Measurements from ENCODE around the gene DNAJC1.
"Not testable (repeated sequence)": the region's sequence is repeated elsewhere in the genome, so short reads cannot be mapped to it uniquely, and the experiment has no call there.

The DNAJC1 gene

DNA sequence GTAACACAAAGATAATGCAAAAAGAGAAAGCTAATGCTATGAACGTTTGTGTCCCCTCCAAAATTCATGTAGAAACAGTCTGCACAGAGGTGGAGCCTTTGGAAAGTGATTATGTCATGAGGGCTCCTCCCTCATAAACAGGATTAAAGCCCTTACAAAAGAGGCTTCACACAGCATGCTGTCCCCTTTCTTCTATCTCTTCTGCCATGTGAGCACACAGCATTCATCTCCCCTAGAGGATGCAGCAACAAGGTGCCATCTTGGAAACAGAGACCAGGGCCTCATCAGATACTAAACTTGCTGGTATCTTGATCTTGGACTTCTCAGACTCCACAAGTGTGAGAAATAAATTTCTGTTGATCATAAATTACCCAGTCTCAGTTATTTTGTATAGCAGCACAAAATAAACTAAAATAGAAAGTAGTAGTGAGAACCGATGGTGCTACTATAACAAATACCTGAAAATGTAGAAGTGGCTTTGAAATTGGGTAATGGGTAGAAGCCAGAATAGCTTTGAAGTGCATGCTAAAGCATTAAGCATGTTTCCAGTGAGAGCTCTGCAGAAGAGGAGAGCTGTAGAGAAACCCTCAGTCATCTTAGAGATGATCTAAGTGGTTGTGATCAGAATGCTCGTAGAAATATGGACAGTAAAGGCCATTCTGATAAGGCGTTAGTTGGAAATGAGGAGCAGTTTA is 108.7 kb downstream of the DNAJC1 start:
- no peak for DNase-seq

DNA sequence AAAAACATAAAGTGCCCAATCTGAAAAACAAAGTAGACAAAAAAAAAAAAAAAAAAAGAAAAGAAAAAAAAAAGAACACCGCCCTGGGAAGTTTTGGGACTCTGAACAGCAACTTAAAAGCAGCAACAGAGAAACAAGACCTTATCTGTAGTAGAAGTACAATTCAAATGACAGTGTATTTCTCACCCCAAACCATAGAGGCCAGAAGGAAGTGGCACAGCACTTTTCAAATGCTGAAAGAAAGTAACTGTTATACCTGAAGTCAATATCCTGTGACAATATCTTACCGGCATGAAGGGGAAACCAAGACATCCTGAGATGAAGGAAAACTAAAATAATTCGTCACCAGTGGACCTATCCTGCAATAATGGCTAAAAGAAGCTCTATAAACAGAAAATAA is 112.1 kb downstream of the DNAJC1 start:
- no peak for DNase-seq

- DNase-seq, result no peak
Observed at GRCh38 chr10:21889477-21890275, 113.9 kb downstream of the DNAJC1 start.

DNA sequence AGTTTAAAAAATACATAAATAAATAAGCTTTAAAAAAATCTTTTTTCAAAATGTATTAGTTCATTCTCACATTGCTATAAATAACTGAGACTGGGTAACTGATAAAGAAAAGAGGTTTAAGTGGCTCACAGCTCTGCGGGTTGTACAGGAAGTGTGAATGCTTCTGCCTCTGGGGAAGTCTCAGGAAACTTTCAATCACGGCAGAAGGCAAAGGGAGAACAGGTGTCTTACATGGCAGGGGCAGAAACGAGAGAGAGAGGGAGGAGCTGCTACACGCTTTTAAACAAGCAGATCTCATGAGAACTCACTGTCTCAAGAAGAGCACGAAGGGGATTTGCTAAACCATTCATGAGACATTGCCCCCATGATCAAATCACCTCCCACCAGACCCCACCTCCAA is 114.6 kb downstream of the DNAJC1 start:
- DNase-seq, result peak; percentile 7

DNA sequence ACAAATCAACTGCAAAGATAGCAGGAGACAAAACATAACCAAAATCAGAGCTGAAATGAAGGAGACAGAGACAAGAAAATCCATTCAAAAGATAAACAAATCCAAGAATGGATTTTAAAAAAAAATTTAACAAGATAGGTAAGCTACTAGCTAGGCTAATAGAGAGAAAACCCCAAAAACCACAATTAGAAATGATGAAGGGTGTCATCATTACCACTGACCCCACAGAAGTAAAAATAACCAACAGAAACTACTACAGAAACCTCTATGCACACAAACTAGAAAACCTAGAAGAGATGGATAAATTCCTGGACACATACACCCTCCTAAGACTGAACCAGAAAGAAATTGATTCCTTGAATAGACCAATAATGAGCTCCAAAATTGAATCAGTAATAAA is 117.6 kb downstream of the DNAJC1 start:
- no peak for DNase-seq

- DNase-seq, result no peak
Observed at GRCh38 chr10:21873198-21873597, 130.3 kb downstream of the DNAJC1 start.

DNA sequence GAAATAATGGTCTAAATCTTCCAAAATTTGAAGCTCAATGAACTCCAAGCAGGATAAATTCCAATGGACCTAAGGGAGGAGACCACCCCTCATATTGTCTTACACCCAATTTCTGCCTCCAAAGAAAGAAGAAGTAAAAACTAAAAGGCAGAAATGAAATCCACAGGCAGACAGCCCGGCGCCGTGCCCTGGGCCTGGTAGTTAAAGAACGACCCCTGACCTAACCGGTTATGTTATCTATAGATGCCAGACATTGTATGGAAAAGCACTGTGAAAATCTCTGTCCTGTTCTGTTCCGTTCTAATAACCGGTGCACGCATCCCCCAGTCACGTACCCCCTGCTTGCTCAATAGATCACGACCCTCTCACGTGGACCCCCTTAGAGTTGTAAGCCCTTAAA is 130.8 kb downstream of the DNAJC1 start:
- not testable (repeated sequence) for DNase-seq

GRCh38 chr10:21870849-21871248 is 132.7 kb downstream of the DNAJC1 start:
- no peak for DNase-seq

DNA sequence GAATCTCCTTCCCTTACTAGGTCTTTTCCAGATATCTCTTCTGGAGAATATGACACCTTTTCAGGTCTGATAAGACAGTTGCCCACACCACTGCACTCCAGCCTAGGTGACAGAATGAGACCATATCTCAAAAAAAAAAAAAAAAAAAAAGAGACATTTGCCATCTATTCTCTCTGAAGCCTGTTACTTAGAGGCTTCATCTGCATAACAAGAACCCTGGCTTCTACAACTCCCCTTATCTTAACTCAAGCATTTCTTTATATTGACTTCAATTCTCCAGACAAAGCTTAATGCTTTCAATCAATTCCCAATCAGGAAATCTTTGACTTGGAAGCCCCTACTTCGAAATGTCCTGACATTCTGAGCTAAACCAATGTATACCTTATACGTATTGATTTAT is 134.4 kb downstream of the DNAJC1 start:
- not testable (repeated sequence) for DNase-seq

GRCh38 chr10:21860718-21861117 is 142.8 kb downstream of the DNAJC1 start:
- DNase-seq, result no peak

GRCh38 chr10:21858455-21858854 is 145.1 kb downstream of the DNAJC1 start:
- no peak for DNase-seq

GRCh38 chr10:21849607-21850006 is 153.9 kb downstream of the DNAJC1 start:
- DNase-seq, result no peak

- DNase-seq, result no peak
Observed at GRCh38 chr10:21843645-21844044, 159.9 kb downstream of the DNAJC1 start.

GRCh38 chr10:21841273-21841672 is 162.3 kb downstream of the DNAJC1 start:
- DNase-seq, result not testable (repeated sequence)

GRCh38 chr10:21837487-21837886 is 166.0 kb downstream of the DNAJC1 start:
- DNase-seq, result not testable (repeated sequence)

DNA sequence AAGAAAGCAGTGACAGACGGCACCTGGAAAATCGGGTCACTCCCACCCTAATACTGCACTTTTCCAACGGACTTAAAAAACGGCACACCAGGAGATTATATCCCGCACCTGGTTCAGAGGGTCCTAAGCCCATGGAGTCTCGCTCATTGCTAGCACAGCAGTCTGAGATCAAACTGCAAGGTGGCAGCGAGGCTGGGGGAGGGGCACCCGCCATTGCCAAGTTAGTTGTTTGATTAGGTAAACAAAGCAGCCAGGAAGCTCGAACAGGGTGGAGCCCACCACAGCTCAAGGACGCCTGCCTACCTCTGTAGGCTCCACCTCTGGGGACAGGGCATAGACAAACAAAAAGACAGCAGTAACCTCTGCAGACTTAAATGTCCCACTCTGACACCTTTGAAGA is 169.0 kb downstream of the DNAJC1 start:
- not testable (repeated sequence) for DNase-seq

- DNase-seq, result no peak
Observed at GRCh38 chr10:21832821-21833130, 170.8 kb downstream of the DNAJC1 start.

- no peak for DNase-seq
Observed at GRCh38 chr10:21831986-21832820, 171.3 kb downstream of the DNAJC1 start.

DNA sequence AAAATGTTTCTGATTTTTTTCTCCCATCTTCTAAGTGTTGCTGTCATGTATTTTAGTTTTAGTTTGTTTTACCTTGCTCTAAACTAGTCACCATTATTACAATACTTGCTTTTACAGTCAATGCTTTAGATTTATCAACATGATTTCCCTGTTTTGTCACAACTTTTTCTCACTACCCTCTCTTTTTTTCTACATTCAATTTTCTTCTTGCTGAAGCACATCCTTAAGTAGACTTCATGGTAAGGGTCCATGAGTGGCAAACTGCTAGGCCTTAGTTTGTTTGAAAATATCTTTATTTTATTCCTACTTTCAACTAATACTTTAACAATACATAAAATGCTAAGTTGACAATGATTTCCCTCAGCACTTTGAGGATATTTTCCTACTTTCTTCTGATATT is 173.5 kb downstream of the DNAJC1 start:
- no peak for DNase-seq

DNA sequence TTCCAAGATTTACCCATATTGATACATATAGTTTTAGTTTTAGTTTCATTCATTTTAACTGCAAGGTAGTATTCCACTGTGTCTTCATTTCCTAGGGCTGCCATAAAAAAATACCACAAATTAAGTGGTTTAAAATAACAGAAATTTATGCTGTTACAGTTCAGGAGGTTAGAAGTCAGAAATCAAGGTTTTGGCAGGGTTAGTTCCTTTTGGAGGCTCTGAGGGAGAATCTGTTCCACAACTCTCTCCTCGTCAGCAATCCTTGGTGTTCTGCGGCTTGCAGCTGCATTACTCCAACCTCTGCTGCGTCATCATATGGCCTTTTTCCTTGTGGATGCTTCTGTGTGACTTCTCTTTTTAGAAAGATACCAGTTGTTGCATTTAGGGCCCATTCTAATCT is 176.2 kb downstream of the DNAJC1 start:
- DNase-seq, result no peak

- DNase-seq, result no peak
Observed at GRCh38 chr10:21826725-21827124, 176.8 kb downstream of the DNAJC1 start.

DNA sequence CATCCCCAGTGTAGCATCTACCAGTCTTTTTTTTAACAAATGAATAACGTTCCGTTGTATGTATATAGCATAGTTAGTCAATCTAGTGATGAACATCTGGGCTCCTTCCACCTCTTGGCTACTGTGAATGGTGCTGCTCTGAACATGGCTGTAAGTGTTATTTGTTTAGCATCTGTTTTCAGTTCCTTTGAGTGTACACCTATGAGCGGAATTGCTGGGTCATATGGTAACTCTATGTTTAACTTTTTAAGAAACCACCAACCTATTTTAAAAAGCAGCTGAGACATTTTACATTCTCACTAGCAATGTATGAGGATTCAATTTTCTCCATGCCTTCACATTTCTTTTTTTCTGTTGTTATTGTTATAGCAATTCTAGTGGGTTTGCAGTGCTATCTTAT is 178.2 kb downstream of the DNAJC1 start:
- DNase-seq, result no peak

GRCh38 chr10:21824409-21824808 is 179.1 kb downstream of the DNAJC1 start:
- DNase-seq, result no peak

DNA sequence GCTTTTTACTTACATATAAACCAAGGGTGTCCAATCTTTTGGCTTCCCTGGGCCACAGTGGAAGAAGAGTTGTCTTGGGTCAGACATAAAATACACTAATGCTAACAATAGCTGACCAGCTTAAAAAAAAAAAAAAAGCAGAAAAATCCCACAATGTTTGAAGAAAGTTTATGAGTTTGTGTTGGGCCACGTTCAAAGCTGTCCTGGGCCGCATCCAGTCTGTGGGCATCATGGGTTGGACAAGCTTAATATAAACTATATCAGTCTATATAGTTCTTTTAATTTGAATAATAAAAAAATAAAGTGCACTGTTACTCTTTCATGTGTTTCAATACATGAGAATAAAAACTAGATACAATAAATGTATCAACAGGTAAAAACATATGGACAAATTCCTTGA is 179.9 kb downstream of the DNAJC1 start:
- no peak for DNase-seq

All from activated gamma-delta T cell treated with Interleukin-2 at 50 U/mL for 16 hours (primary cell).